Inflammatory macrophage treated with lipopolysaccharide for 4 hours (primary cell): Measurements from ENCODE around the gene CSAG1.
"Not testable (repeated sequence)": the region's sequence is repeated elsewhere in the genome, so short reads cannot be mapped to it uniquely, and the experiment has no call there.

Experiments
- DNase-seq: peaks from one replicate; pipeline ENCODE4 v3.0.0-alpha.2; 2020

The CSAG1 gene

GRCh38 chrX:152697952-152698931, 35.3 kb downstream of the CSAG1 start, which contains the start of gene MAGEA3:
TSS of gene MAGEA3 (plus strand) at chrX:152698794. CDS start at chrX:152700833, 2,039 bp downstream.
- DNase-seq: not testable (repeated sequence)

DNA sequence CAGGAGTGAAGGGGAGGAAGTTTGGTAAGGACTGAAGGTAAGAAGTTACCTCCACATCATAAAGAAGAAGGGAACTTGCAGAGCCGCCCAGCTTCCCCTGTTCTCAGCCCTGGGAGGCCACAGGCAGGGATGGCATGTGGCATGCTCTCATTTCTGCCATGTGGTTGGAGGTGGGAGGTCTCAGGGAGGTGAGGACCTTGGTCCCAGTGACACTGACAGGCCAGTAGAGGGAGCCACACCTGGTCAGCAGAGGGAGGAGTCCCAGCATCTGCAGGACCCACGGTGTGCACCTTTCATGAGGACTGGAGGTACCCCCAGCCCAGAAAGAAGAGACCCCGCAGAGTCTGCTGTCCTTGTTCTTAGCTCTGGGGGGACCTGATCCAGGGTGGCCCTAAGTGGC, 52.5 kb downstream of the CSAG1 start:
- DNase-seq: not testable (repeated sequence)
